Measurements from ENCODE around the gene DAAM2.

- peak in 1 of 4 donors; percentile 11 for TF ChIP-seq EP300 (IDR thresholded peaks at IDR 0.05)
- no peak for TF ChIP-seq CTCF (IDR thresholded peaks at IDR 0.05)
Observed at GRCh38 chr6:39841291-39841690, 49.1 kb downstream of the DAAM2 start.
